ENCODE data around the gene DDC.

DNA sequence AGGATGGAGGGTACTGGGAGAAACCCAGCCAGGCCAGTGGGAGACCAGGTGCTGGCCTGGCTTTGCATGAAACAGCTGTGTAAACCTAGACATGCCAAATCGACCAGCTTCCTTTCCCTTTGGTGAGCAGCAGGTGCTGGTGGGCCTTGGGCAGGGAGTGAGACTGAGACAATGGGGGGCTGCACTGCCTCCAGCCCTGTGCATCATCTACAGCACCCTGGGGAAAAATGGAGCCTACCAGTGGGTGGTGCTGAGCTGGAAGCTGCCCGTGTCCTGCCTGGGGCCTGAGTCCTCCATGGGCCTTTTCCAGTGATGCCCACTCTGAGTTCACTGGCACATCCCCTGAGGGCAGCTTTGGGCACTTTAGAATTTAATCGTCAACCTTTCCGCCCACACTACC lies 19.2 kb upstream of the DDC start:
- TF ChIP-seq, protein P1, sequence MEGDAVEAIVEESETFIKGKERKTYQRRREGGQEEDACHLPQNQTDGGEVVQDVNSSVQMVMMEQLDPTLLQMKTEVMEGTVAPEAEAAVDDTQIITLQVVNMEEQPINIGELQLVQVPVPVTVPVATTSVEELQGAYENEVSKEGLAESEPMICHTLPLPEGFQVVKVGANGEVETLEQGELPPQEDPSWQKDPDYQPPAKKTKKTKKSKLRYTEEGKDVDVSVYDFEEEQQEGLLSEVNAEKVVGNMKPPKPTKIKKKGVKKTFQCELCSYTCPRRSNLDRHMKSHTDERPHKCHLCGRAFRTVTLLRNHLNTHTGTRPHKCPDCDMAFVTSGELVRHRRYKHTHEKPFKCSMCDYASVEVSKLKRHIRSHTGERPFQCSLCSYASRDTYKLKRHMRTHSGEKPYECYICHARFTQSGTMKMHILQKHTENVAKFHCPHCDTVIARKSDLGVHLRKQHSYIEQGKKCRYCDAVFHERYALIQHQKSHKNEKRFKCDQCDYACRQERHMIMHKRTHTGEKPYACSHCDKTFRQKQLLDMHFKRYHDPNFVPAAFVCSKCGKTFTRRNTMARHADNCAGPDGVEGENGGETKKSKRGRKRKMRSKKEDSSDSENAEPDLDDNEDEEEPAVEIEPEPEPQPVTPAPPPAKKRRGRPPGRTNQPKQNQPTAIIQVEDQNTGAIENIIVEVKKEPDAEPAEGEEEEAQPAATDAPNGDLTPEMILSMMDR (IDR thresholded peaks at IDR 0.05) = no peak
- TF ChIP-seq POLR2AphosphoS5 (IDR thresholded peaks at IDR 0.05) (no peak), POLR2A (IDR thresholded peaks at IDR 0.05) (no peak)
